Breast epithelium (tissue), 4 donors: Measurements from ENCODE around the gene LENG8. TPM values are rescaled to one million over a fixed set of nuclear protein-coding genes. Genes with fewer than 3 reads are reported as not detected.
"Not testable (repeated sequence)": the region's sequence is repeated elsewhere in the genome, so short reads cannot be mapped to it uniquely, and the experiment has no call there.

Experiments
- DNase-seq, 2 donors: peaks; one replicate each; pipeline ENCODE4 v3.0.0-alpha.2; 2019; ENCODE audit warnings: low spot score in 2 of 2
- H3K27ac ChIP-seq, 2 donors: fragments of 200-600 bp; sonication (generic) in 1 of 2; one replicate each; pipeline ENCODE4 v1.5.1; 2016 to 2019; ENCODE audit warnings: mild to moderate bottlenecking in 1 of 2
- H3K27me3 ChIP-seq, 2 donors: fragments of 200-600 bp; sonication (generic) in 1 of 2; one replicate each; pipeline versions ENCODE4 v1.5.1 to v1.6.0; 2017 to 2019; ENCODE audit warnings: control low read depth in 1 of 2, mild to moderate bottlenecking in 1 of 2
- H3K36me3 ChIP-seq: fragments of 200-600 bp; one replicate; pipeline ENCODE4 v1.5.1; 2019
- H3K4me1 ChIP-seq, 2 donors: fragments of 200-600 bp; sonication (generic); one replicate each; pipeline ENCODE4 v1.5.1; 2016 to 2019; ENCODE audit warnings: control low read depth in 1 of 2
- H3K4me3 ChIP-seq, 3 donors: fragments of 200-600 bp; sonication (generic); 1 replicate in 2 of 3; 2 replicates in 1 of 3; pipeline ENCODE4 v1.5.1; 2016 to 2019; ENCODE audit warnings: mild to moderate bottlenecking in 3 of 3, moderate library complexity in 2 of 3
- H3K9me3 ChIP-seq, 2 donors: fragments of 200-600 bp; sonication (generic) in 1 of 2; one replicate each; pipeline ENCODE4 v1.5.1; 2016 to 2019; ENCODE audit warnings: control low read depth in 1 of 2
- POLR2A ChIP-seq: fragments of 450-650 bp; IDR thresholded peaks from one replicate; pipeline ENCODE4 v1.6.1; 2016; ENCODE audit warnings: antibody characterized with exemption, mild to moderate bottlenecking, moderate library complexity
- POLR2AphosphoS5 ChIP-seq, 3 donors: sonication (generic); formaldehyde crosslinking; IDR thresholded peaks; one replicate each; pipeline ENCODE4 v1.6.1; 2017; ENCODE audit warnings: antibody characterized with exemption in 3 of 3
- intact Hi-C: fragments of 100-400 bp; cut with DNase I; formaldehyde crosslinking; loops from one replicate; pipeline ENCODE4 v1.15.1; 2023; ENCODE audit warnings: low total_unique reads
- total RNA-seq, 3 donors: library from RNA; depleted of rRNA; stranded (reverse); fragments of >200 nt; gene quantifications; one replicate each; pipeline ENCODE4 v1.1.0, GENCODE V29; 2016
- TF ChIP-seq, protein P1 (sequence below), 3 donors: fragments of 450-650 bp; IDR thresholded peaks; one replicate each; pipeline ENCODE4 v1.5.1; 2016 to 2017; ENCODE audit warnings: antibody characterized with exemption in 3 of 3, mild to moderate bottlenecking in 3 of 3, moderate library complexity in 3 of 3

Gene LENG8
- total RNA-seq, 3 donors from 2014 or later, result 82.9 to 204 (median 148) TPM

DNA sequence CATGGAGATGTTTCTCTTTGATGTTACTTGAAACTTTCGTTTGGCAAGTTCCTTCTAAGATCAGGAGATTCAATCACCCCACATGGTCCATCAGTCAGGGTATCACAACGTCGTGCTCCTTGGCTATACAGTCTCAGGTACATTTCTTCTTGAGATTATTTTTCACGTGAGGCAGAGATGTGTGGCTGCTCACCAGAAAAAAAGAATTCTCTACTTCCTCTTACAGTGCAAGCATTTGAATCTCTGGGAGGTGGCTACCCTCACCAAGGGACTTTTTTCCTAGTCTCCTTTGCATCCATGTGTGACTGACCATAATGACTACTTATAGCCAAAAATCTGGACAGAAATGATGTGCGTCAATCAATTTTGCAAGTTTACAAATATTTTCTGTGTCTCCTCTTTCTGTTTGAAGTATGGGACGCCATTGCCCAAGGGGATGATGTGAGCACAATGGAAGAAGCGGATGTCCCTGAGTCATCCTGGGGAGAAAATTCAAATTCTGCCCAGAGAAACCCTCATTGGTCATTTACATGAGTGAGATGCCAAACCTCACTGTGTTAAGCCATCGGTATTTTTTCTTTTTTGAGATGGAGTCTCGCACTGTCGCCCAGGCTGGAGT, 45.1 kb downstream of the LENG8 start:
- H3K9me3 ChIP-seq, result no peaks in the 10 kb centered on the region
- no peaks in the 10 kb centered on the region for H3K36me3 ChIP-seq
- H3K27ac ChIP-seq, result no peak overlapping the region
- intact Hi-C loops, result no loop called here
- peaks cover 0 to 15% of the 10 kb centered on the region in 2 donors for H3K27me3 ChIP-seq
- DNase-seq, result no peak
- TF ChIP-seq, protein P1, sequence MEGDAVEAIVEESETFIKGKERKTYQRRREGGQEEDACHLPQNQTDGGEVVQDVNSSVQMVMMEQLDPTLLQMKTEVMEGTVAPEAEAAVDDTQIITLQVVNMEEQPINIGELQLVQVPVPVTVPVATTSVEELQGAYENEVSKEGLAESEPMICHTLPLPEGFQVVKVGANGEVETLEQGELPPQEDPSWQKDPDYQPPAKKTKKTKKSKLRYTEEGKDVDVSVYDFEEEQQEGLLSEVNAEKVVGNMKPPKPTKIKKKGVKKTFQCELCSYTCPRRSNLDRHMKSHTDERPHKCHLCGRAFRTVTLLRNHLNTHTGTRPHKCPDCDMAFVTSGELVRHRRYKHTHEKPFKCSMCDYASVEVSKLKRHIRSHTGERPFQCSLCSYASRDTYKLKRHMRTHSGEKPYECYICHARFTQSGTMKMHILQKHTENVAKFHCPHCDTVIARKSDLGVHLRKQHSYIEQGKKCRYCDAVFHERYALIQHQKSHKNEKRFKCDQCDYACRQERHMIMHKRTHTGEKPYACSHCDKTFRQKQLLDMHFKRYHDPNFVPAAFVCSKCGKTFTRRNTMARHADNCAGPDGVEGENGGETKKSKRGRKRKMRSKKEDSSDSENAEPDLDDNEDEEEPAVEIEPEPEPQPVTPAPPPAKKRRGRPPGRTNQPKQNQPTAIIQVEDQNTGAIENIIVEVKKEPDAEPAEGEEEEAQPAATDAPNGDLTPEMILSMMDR (IDR thresholded peaks at IDR 0.05), result no peak
- TF ChIP-seq POLR2A, result no peak
- TF ChIP-seq POLR2AphosphoS5 (IDR thresholded peaks at IDR 0.05), result no peak
- H3K4me1 ChIP-seq, result no peaks in the 10 kb centered on the region
- H3K4me3 ChIP-seq, result no peak overlapping the region

DNA sequence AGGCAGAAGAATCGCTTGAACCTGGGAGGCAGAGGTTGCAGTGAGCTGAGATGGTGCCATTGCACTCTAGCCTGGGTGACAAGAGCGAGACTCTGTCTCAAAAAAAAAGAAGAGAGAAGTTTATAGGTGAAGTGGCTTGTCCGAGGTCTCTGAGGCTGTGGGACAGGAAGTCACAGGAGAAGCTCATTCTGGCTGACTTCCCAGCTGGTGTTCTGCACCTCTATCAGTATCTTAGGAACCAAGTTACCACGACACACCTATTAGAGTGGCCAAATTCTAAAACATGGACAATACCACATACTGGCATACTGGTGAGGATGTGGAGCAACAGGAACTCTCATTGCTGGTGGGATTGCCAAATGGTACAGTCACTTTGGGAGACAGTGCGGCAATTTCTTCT, 46.3 kb downstream of the LENG8 start:
- H3K36me3 ChIP-seq, intact Hi-C loops, H3K9me3 ChIP-seq, DNase-seq, H3K27ac ChIP-seq, H3K4me1 ChIP-seq, H3K4me3 ChIP-seq: not testable (repeated sequence)
- peaks cover 0 to 15% of the 10 kb centered on the region in 2 donors for H3K27me3 ChIP-seq

DNA sequence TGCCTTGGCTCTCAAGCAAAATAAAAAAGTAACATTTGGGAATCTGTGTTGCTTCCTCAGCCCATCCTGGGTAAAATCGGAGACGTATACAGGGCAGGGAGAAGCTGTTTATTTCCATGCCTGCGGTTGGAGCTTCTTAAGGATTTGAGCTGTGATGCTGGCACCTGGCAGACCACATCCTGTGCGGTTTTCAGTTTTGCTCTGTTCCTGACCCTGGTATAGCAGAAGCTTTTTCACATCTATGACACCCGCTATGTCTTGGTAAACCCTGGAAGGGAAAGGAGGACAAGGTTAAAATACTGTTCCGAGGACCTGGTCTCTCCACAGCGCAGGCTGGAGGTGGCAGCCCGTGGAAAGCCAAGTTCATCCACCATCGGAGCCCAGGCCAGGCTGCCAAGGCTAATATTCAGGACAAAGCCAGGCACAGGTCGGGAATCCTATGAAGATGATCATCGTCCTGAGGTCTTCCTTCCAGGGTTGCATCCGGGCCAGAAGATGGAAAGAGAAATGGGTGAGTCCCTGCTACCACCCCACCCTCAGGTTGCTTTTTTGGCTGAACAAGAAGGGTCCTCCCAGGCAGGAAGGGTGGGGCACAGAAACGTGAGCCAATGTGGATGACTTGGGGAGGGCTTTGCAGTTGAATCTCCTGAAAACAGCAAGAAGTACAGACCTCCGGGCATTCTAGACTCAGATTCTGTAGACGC, 48.9 kb downstream of the LENG8 start:
- intact Hi-C loops, H3K27ac ChIP-seq, H3K4me1 ChIP-seq, H3K36me3 ChIP-seq, DNase-seq, H3K9me3 ChIP-seq, H3K4me3 ChIP-seq: not testable (repeated sequence)
- H3K27me3 ChIP-seq, result peaks cover 0 to 11% of the 10 kb centered on the region in 2 donors

DNA sequence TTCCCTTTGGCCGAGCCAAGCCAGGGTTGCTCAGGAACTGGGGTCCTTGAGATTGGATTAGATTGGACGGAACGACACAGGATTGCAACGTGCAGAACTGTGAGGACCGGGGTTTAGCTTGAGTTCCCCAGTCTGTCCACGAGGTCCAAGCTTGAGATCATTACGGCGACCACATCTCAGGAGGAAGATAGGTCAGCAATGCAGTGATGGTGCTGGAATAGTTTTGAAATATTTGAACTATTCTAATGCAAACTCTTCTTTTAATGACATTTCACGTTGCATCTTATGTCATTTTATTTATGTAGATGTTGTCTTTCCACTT, 49.4 kb downstream of the LENG8 start:
- H3K27ac ChIP-seq, H3K4me3 ChIP-seq, H3K4me1 ChIP-seq, H3K9me3 ChIP-seq, intact Hi-C loops, H3K27me3 ChIP-seq, DNase-seq, H3K36me3 ChIP-seq: not testable (repeated sequence)

DNA sequence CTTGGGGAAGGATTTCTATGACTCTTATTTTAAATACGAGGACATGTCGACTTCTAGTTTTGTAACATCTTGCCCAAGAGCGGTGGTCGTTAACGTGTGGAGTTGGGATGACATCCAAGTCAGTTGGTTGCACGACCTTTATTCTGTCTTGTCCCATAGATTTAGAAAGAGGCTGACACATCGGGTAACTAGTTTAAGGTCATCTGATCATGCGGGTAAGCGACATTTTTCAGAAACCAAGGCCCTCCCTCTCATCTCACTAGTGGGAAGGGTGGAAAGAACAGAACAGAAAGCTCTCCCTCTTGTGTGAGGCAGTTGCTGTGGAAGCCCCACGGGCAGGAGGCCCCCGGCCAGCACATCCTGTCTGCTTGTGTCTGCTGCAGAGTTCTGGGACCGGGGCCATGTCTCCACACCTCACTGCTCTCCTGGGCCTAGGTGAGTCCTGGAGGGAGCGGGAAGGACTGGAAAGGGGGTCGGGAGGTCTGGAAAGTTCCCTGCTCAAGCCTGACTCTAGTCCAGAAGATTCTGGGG, 53.6 kb downstream of the LENG8 start, which contains the start of gene LAIR2:
Gene LAIR2 (plus strand): TSS at position 314 of the 531 bp plus-strand sequence. CDS start 88 bp downstream, at position 402.
- H3K4me1 ChIP-seq, result no peaks in the 10 kb centered on the region
- no peaks in the 10 kb centered on the region for H3K9me3 ChIP-seq
- no peak for DNase-seq
- no peak within 1 kb of the TSS for H3K27ac ChIP-seq
- intact Hi-C loops, result no loop called here
- H3K4me3 ChIP-seq, result no peak within 1 kb of the TSS
- no peak for TF ChIP-seq POLR2AphosphoS5 (IDR thresholded peaks at IDR 0.05)
- TF ChIP-seq POLR2A, result no peak
- TF ChIP-seq, protein P1 (IDR thresholded peaks at IDR 0.05), result no peak
- no peaks in the 10 kb centered on the region for H3K27me3 ChIP-seq
- H3K36me3 ChIP-seq, result no peaks in the 10 kb centered on the region

DNA sequence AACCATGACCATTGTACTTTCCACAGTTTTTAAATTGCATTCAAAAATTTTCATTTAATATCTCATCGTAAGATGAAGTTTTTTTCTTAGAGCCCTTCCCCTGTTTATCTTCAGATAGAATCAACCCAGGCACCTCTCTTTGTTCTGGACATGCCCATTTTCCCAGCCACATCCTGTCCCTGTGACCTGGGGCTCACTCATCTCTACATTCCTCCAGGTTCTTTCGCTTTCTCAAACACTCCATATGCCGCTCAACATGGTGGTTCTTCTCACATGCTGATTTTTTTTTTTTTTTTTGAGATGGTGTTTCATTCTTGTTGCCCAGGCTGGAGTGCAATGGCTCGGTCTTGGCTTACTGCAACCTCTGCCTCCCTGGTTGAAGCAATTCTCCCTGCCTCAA, 56.5 kb downstream of the LENG8 start:
- H3K36me3 ChIP-seq, H3K27me3 ChIP-seq, DNase-seq, H3K9me3 ChIP-seq, intact Hi-C loops, H3K4me1 ChIP-seq, H3K4me3 ChIP-seq, H3K27ac ChIP-seq: not testable (repeated sequence)

DNA sequence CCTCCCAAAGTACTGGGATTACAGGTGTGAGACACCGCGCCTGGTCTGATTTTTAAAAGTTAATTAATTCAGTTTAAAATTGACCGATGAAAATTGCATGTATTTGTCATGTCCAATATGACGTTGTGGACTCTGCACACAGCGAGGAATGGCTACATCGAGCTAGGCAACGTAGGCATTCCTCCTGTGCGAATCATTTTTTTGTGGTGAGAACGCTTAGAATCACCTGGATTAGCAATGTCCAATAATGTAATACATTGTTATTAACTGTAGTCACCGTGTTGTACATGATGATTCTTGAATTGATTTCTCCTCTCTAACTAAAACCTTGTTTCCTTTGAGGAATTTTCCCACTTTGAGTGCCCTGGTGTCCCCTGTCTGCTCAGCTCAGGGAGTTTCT, 57.1 kb downstream of the LENG8 start:
- no peak for DNase-seq
- intact Hi-C loops, result no loop called here
- H3K4me1 ChIP-seq, result no peaks in the 10 kb centered on the region
- H3K27ac ChIP-seq, result no peak overlapping the region
- no peaks in the 10 kb centered on the region for H3K36me3 ChIP-seq
- no peaks in the 10 kb centered on the region for H3K9me3 ChIP-seq
- peaks cover 0 to 9% of the 10 kb centered on the region in 2 donors for H3K27me3 ChIP-seq
- no peak overlapping the region for H3K4me3 ChIP-seq
- TF ChIP-seq POLR2A, result no peak
- TF ChIP-seq, protein P1 (IDR thresholded peaks at IDR 0.05), result no peak
- no peak for TF ChIP-seq POLR2AphosphoS5 (IDR thresholded peaks at IDR 0.05)

DNA sequence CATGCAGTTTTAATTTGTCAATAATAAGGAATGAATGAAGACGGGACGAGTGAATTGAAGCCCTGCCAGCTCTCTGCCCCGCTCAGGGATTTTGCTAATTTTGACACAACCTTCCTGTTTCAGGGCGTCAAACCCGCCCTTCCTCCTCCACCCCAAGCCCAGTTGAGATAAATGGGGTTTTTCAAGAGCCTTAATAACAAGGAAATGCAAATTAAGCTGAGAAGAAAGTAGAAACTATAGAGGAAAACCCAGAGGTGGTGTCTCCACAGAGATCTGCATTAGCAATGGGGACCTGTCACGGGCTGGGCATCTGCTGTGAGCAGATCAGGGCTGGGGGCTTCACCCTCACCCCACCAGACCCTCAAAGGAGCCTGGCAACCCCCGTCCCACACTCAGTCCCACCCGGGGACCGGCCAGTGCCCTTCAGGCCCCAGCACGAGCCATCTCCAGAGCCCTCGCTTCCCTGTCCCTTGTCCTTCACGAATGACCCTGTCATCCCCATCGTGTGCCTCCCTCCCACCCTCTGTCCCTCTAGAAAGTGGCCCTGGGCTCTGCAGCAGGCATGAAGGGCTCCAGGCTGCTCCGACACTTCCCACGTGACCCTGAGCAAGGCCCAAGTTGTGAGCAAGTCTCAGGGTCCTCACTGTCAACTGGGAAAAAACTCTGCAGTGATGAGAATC, 58.2 kb downstream of the LENG8 start:
- H3K36me3 ChIP-seq, H3K27ac ChIP-seq, intact Hi-C loops, H3K4me1 ChIP-seq, H3K4me3 ChIP-seq, H3K27me3 ChIP-seq, DNase-seq, H3K9me3 ChIP-seq: not testable (repeated sequence)
